OCI-LY7 (cell line): ENCODE results near the gene ZNF582. TPM values are rescaled to one million over a fixed set of nuclear protein-coding genes. Genes with fewer than 3 reads are reported as not detected.

ENCODE experiments used
- BruUV-seq: library from RNA; stranded (reverse); fragments of 400-500 nt; replicated peaks from 2 replicates; lab custom pipeline; 2021; lab: Mats Ljungman, UMichigan
- CTCF ChIA-PET: fragments of 300-600 bp; sonication (Branson Sonifier 250); formaldehyde crosslinking; loops from one replicate; lab custom pipeline; 2022; ENCODE audit warnings: antibody characterized with exemption; ENCODE audit not compliant: unreplicated experiment; lab: Charles Lee
- POLR2A ChIA-PET: fragments of 300-600 bp; sonication (Branson Sonifier 250); formaldehyde crosslinking; loops from one replicate; lab custom pipeline; 2022; ENCODE audit warnings: antibody characterized with exemption; lab: Charles Lee
- DNase-seq: peaks from one replicate; pipeline ENCODE4 v3.0.0-alpha.2; 2015; ENCODE audit warnings: low spot score
- H2AFZ ChIP-seq: fragments of 200-600 bp; sonication (generic), shearing (Covaris generic); 2 replicates; pipeline ENCODE4 v1.6.1; 2014; ENCODE audit warnings: mild to moderate bottlenecking, antibody characterized with exemption, low read length, moderate library complexity
- H3K27ac ChIP-seq: fragments of 200-600 bp; sonication (generic); 2 replicates; pipeline ENCODE4 v1.5.1; 2014; ENCODE audit warnings: mixed run types, low read depth, mild to moderate bottlenecking, moderate library complexity, low read length, inconsistent platforms; ENCODE audit not compliant: poor library complexity, severe bottlenecking
- H3K36me3 ChIP-seq: fragments of 200-600 bp; sonication (generic); 2 replicates; pipeline ENCODE4 v1.6.1; 2014; ENCODE audit warnings: mild to moderate bottlenecking, antibody characterized with exemption, low read length, moderate library complexity, mixed read lengths; ENCODE audit not compliant: insufficient read depth
- H3K4me1 ChIP-seq: fragments of 200-600 bp; sonication (generic); 2 replicates; pipeline ENCODE4 v1.5.1; 2014; ENCODE audit warnings: mild to moderate bottlenecking, low read length; ENCODE audit not compliant: insufficient read depth, poor library complexity, severe bottlenecking
- H3K4me2 ChIP-seq: fragments of 200-600 bp; sonication (generic); 2 replicates; pipeline ENCODE4 v1.6.1; 2014; ENCODE audit warnings: mild to moderate bottlenecking, low read length
- H3K4me3 ChIP-seq: fragments of 200-600 bp; sonication (generic); 2 replicates; pipeline ENCODE4 v1.5.1; 2014; ENCODE audit warnings: mild to moderate bottlenecking, low read depth, low read length; ENCODE audit not compliant: poor library complexity, severe bottlenecking
- H3K79me2 ChIP-seq: fragments of 200-600 bp; sonication (generic); 2 replicates; pipeline ENCODE4 v1.6.1; 2016; ENCODE audit warnings: low read depth, mild to moderate bottlenecking, low read length, moderate library complexity, mixed read lengths; ENCODE audit not compliant: insufficient read depth
- H3K9me2 ChIP-seq: fragments of 200-600 bp; sonication (generic); 2 replicates; pipeline ENCODE4 v1.6.1; 2016; ENCODE audit warnings: mild to moderate bottlenecking, low read length, mixed read lengths; ENCODE audit not compliant: insufficient read depth
- H3K9me3 ChIP-seq: fragments of 200-600 bp; sonication (generic); 2 replicates; pipeline ENCODE4 v1.6.1; 2014; ENCODE audit warnings: mild to moderate bottlenecking, mixed run types, low read length, mixed read lengths
- H4K20me1 ChIP-seq: fragments of 200-600 bp; sonication (generic); 2 replicates; pipeline ENCODE4 v1.6.1; 2014; ENCODE audit warnings: mild to moderate bottlenecking, antibody characterized with exemption, low read length, moderate library complexity, mixed read lengths; ENCODE audit not compliant: insufficient read depth
- CTCF ChIP-seq: fragments of 200-600 bp; sonication (generic); conservative IDR thresholded peaks from 2 replicates; pipeline ENCODE4 v1.5.1; 2014; ENCODE audit warnings: mild to moderate bottlenecking, antibody characterized with exemption, low read length, moderate library complexity, mixed read lengths
- EZH2phosphoT487 ChIP-seq: fragments of 200-600 bp; sonication (generic); IDR thresholded peaks from 2 replicates; pipeline ENCODE4 v1.6.1; 2018; ENCODE audit warnings: low read depth, borderline replicate concordance, mild to moderate bottlenecking, mixed run types, antibody characterized with exemption, low read length, moderate library complexity, mixed read lengths
- intact Hi-C: fragments of 100-400 bp; cut with micrococcal nuclease; formaldehyde crosslinking; loops from one replicate; pipeline ENCODE4 v1.10.0; 2022; ENCODE audit not compliant: unreplicated experiment
- total RNA-seq, 2 experiments: library from RNA; depleted of rRNA in 1 of 2; stranded (reverse); fragments of >200 nt in 1 of 2; shearing (Covaris generic) in 1 of 2; gene quantifications; 2 replicates each; pipeline ENCODE4 v1.2.3, GENCODE V29; 2014 to 2022

ZNF582 gene
- total RNA-seq, 2 experiments from 2014 or later: not detected

- Histone ChIP-seq H4K20me1 (no peaks in the 10 kb centered on the region), H3K9me2 (no peaks in the 10 kb centered on the region), H3K4me3 (no peak overlapping the region), H3K27ac (no peak overlapping the region), H2AFZ (no peak overlapping the region), H3K79me2 (no peaks in the 10 kb centered on the region), H3K36me3 (no peaks in the 10 kb centered on the region), H3K4me1 (no peaks in the 10 kb centered on the region), H3K9me3 (no peaks in the 10 kb centered on the region), H3K4me2 (no peak overlapping the region)
- CTCF ChIA-PET: no interaction called here
- TF ChIP-seq EZH2phosphoT487: no peak
- no peak for TF ChIP-seq CTCF
- POLR2A ChIA-PET: no interaction called here
- BruUV-seq: no TSS peak
- DNase-seq: no peak
- intact Hi-C loops: no loop called here
Measured at GRCh38 chr19:56369886-56370676, 23.3 kb downstream of the ZNF582 start.

DNA sequence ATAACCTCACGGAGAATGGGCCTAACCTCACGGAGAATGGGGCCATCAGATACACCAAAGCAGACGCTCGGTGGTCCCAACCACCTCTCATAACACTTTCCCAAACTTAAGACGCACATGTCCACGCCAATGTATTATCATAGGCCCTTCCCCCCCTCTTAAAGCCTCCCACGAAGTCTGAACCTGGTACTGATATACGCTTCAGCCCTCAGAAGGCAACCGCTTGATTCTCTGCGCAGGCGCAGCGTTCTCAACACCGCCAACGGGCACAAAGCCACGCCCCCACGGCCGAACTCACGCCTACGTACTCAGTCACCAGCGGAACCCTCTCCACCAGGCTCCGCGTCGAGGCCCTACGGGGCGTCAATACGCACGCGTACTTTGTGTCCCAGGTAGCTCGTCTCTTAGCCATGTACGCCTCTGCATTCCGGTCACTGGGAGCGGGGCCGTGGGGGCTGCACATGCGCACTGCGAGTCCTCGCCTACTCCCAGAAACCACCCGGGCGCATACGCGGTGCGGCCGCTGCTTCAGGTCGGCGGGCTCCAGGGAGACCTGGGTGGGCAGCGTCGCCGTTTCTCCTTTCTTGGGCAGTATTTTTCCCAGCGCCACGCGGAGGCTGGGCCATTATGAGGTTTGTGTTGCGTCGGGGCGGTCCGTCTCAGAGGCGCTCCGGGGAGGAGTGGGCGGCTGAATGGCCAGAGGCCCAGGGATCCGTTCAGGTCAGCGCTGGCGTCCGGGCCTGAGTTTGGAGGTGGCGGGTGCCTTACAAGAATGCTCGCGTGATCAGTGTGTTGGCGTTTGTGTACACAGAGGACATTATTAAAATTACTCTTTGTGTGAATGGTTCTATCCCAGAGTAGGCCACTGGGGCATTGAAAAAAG, 25.3 kb downstream of the ZNF582 start:
- no TSS peak for BruUV-seq
- H2AFZ ChIP-seq: no peak overlapping the region
- intact Hi-C loops: no loop called here
- no peak overlapping the region for H3K4me3 ChIP-seq
- H3K9me2 ChIP-seq: no peaks in the 10 kb centered on the region
- no peaks in the 10 kb centered on the region for H3K4me1 ChIP-seq
- CTCF ChIA-PET: no interaction called here
- no peak overlapping the region for H3K4me2 ChIP-seq
- H3K27ac ChIP-seq: no peak overlapping the region
- no peaks in the 10 kb centered on the region for H3K79me2 ChIP-seq
- no peaks in the 10 kb centered on the region for H4K20me1 ChIP-seq
- DNase-seq: no peak
- TF ChIP-seq CTCF (no peak), EZH2phosphoT487 (no peak)
- POLR2A ChIA-PET: no interaction called here
- H3K36me3 ChIP-seq: no peaks in the 10 kb centered on the region
- H3K9me3 ChIP-seq: no peaks in the 10 kb centered on the region
